Measurements from ENCODE around the gene NOS1AP. TPM values are rescaled to one million over a fixed set of nuclear protein-coding genes. Genes with fewer than 3 reads are reported as not detected.
"Not testable (repeated sequence)": the region's sequence is repeated elsewhere in the genome, so short reads cannot be mapped to it uniquely, and the experiment has no call there.

Gene NOS1AP
- total and polyA plus RNA-seq, 3 experiments from 2014 or later: 0.07 TPM; not detected in 2

GRCh38 chr1:162343470-162343869 is 274.0 kb downstream of the NOS1AP start:
- H3K4me1 Mint-ChIP-seq: no peaks in the 10 kb centered on the region
- DNase-seq: no peak
- no peak overlapping the region for H3K27ac Mint-ChIP-seq
- H3K9me3 Mint-ChIP-seq: no peaks in the 10 kb centered on the region
- Histone ChIP-seq H3K4me3 (ENCODE audit: low read length) (no peak overlapping the region), H3K27ac (ENCODE audit: low read depth, low read length) (no peak overlapping the region), H3K36me3 (ENCODE audit: insufficient read depth, low read length) (no peaks in the 10 kb centered on the region), H3K9me3 (ENCODE audit: low read length) (no peaks in the 10 kb centered on the region), H3K4me1 (ENCODE audit: insufficient read depth, low read length) (no peaks in the 10 kb centered on the region), H3K27me3 (ENCODE audit: insufficient read depth, low read length, poor library complexity, severe bottlenecking) (no peaks in the 10 kb centered on the region)
- no peaks in the 10 kb centered on the region for H3K36me3 Mint-ChIP-seq
- peaks cover 7 to 14% of the 10 kb centered on the region in 2 donors for H3K27me3 Mint-ChIP-seq
- ChIA-PET POLR2A (no interaction called here), CTCF (no interaction called here)
- H3K4me3 Mint-ChIP-seq: no peak overlapping the region

DNA sequence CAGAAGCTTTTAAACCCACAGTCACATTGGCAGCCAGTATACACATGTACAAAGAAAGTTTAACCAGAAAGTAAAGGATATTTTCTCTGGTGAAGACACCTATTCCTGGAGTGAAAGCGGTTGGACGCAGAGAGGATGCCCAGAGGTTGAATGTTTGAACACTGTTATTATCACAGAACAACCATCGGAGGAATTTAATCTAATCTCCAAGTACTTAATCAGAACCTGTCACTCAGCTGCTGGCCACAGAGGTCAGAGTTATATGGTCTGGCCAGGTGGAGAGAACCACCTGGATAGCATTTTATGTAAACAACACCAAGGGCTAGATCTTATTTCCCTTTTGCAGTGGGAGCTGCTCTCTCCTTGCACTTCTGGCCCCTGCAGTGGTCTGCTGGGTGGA is 277.8 kb downstream of the NOS1AP start:
- H3K27me3 ChIP-seq (ENCODE audit: insufficient read depth, low read length, poor library complexity, severe bottlenecking): no peaks in the 10 kb centered on the region
- Mint-ChIP-seq H3K27me3 (peaks cover 5 to 9% of the 10 kb centered on the region in 2 donors), H3K27ac (no peak overlapping the region), H3K4me1 (no peaks in the 10 kb centered on the region), H3K4me3 (no peak overlapping the region), H3K9me3 (no peaks in the 10 kb centered on the region), H3K36me3 (no peaks in the 10 kb centered on the region)
- DNase-seq: no peak
- no peaks in the 10 kb centered on the region for H3K9me3 ChIP-seq (ENCODE audit: low read length)
- no peak overlapping the region for H3K4me3 ChIP-seq (ENCODE audit: low read length)
- CTCF ChIA-PET: interaction anchor here (1.2 kb wide), 1 partner anchor 21 kb away, joined by 3 read pairs; no protein-coding TSS in a partner anchor
- no peaks in the 10 kb centered on the region for H3K4me1 ChIP-seq (ENCODE audit: insufficient read depth, low read length)
- POLR2A ChIA-PET: no interaction called here
- no peak overlapping the region for H3K27ac ChIP-seq (ENCODE audit: low read depth, low read length)
- H3K36me3 ChIP-seq (ENCODE audit: insufficient read depth, low read length): no peaks in the 10 kb centered on the region

DNA sequence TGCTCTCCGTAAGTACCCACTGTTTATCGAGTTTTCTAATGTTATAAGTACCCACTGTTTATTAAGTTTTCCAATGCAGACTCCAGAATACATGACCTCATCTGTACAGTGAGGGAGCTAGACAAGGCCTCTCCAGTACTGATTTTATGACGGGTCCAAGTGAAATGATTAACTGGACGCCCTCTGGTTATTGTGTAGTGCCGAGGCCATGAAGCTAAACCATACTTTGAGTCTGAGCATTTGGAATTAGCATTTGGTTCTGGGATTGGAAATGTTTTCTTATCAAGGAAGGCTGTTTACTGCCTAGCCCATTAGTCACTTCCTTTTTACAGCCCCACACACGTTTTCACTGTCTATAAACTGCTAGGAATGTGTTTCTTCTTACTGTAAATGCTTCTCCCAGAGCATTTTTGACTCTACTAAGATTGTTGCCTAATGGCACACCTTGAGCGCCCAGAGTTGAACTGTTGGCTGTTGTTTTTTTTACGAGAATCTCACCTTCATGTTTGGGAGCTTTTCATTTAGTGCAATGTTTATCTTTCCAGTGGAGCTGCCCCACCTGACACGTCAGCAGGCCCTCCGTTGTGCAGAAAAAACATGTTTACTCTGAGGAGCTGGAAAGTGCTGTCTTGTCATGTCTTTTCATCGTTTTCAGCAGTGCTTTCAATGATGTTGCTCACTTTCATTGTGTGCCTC is 280.3 kb downstream of the NOS1AP start:
- H3K36me3 Mint-ChIP-seq: no peaks in the 10 kb centered on the region
- Histone ChIP-seq H3K9me3 (ENCODE audit: low read length) (no peaks in the 10 kb centered on the region), H3K4me3 (ENCODE audit: low read length) (no peak overlapping the region), H3K4me1 (ENCODE audit: insufficient read depth, low read length) (no peaks in the 10 kb centered on the region), H3K36me3 (ENCODE audit: insufficient read depth, low read length) (no peaks in the 10 kb centered on the region), H3K27me3 (ENCODE audit: insufficient read depth, low read length, poor library complexity, severe bottlenecking) (no peaks in the 10 kb centered on the region), H3K27ac (ENCODE audit: low read depth, low read length) (peak overlapping the region; percentile 51)
- CTCF ChIA-PET: no interaction called here
- DNase-seq: no peak
- H3K4me3 Mint-ChIP-seq: no peak overlapping the region
- peaks cover 12 to 24% of the 10 kb centered on the region in 2 donors for H3K27me3 Mint-ChIP-seq
- POLR2A ChIA-PET: no interaction called here
- no peak overlapping the region for H3K27ac Mint-ChIP-seq
- H3K9me3 Mint-ChIP-seq: no peaks in the 10 kb centered on the region
- no peaks in the 10 kb centered on the region for H3K4me1 Mint-ChIP-seq

DNA sequence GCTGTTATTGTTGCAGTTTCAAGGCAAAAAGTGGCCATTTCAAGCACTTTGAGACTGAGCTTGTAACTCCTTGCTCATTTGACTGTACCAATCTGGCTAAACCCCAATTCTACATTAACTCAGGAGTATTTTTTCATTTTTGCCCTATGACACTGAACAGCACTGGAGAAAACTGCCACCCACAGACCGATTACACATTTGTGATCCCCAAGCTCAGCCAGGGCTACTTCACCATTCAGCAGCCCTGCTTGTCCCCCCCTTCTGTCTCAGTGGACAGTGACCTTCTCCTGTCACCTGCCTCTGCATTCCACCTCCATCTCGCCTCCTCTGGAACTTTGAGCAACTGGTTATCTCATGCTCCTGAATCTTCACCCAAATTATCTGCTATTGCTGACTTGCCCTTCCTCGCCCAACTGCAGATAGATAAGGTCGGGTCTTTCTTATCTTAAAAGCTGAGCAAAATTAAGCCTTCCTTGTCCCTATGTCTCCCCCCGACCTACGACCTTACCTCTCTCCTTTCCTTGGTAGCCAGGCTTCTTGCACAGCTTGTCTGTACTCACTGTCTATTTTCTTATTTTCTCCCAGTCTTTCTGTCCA is 281.9 kb downstream of the NOS1AP start:
- POLR2A ChIA-PET: no interaction called here
- no peaks in the 10 kb centered on the region for H3K36me3 ChIP-seq (ENCODE audit: insufficient read depth, low read length)
- H3K9me3 ChIP-seq (ENCODE audit: low read length): no peaks in the 10 kb centered on the region
- peaks cover 16 to 32% of the 10 kb centered on the region in 2 donors for H3K27me3 Mint-ChIP-seq
- H3K27me3 ChIP-seq (ENCODE audit: insufficient read depth, low read length, poor library complexity, severe bottlenecking): no peaks in the 10 kb centered on the region
- no peak overlapping the region for H3K4me3 ChIP-seq (ENCODE audit: low read length)
- CTCF ChIA-PET: no interaction called here
- H3K36me3 Mint-ChIP-seq: no peaks in the 10 kb centered on the region
- H3K27ac ChIP-seq (ENCODE audit: low read depth, low read length): no peak overlapping the region
- H3K4me1 Mint-ChIP-seq: no peaks in the 10 kb centered on the region
- H3K9me3 Mint-ChIP-seq: no peaks in the 10 kb centered on the region
- DNase-seq: no peak
- H3K27ac Mint-ChIP-seq: no peak overlapping the region
- no peaks in the 10 kb centered on the region for H3K4me1 ChIP-seq (ENCODE audit: insufficient read depth, low read length)
- no peak overlapping the region for H3K4me3 Mint-ChIP-seq

DNA sequence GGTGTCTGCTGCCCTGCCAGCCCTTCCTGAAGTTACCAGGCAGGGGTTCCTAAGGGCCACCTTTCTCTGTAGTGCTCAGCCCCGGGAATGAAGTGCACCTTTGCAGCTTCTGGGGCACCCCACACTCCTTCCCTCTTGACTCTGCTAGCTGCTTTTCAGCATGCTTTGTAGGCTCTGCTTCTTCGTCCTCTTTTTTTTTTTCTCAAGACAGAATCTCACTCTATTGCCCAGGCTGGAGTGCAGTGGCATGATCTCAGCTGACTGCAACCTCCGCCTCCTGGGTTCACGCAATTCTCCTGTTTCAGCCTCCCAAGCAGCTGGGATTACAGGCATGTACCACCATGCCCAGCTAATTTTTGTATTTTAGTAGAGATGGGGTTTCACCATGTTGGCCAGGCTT is 282.4 kb downstream of the NOS1AP start:
- H3K4me1 ChIP-seq (ENCODE audit: insufficient read depth, low read length); H3K36me3 Mint-ChIP-seq; CTCF ChIA-PET; POLR2A ChIA-PET; H3K4me3 ChIP-seq (ENCODE audit: low read length); H3K4me3 Mint-ChIP-seq; H3K27me3 ChIP-seq (ENCODE audit: insufficient read depth, low read length, poor library complexity, severe bottlenecking); H3K36me3 ChIP-seq (ENCODE audit: insufficient read depth, low read length); DNase-seq; H3K9me3 Mint-ChIP-seq; H3K27ac ChIP-seq (ENCODE audit: low read depth, low read length); H3K9me3 ChIP-seq (ENCODE audit: low read length); H3K27ac Mint-ChIP-seq; H3K4me1 Mint-ChIP-seq: not testable (repeated sequence)
- peaks cover 16 to 34% of the 10 kb centered on the region in 2 donors for H3K27me3 Mint-ChIP-seq

DNA sequence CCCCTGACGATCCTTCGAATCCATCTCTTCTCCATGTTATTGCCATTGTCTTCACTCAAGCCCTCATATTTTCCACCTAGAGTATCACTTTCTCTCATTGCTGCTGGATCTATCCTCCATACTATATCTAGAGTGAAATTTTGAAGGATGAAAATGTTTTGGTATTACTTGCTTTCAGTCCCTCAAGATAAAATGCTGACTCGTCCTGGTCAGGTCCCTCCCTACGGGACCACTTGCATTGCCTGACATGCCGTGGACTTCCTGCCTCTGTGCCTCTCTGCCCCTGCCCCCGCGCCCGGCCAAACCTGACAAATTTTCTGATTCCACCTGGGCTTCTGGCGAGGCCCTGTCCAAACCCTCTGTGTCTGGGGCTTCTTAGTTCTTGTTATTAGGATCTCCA is 283.6 kb downstream of the NOS1AP start:
- Histone ChIP-seq H3K36me3 (ENCODE audit: insufficient read depth, low read length) (no peaks in the 10 kb centered on the region), H3K9me3 (ENCODE audit: low read length) (no peaks in the 10 kb centered on the region), H3K4me1 (ENCODE audit: insufficient read depth, low read length) (no peaks in the 10 kb centered on the region), H3K27ac (ENCODE audit: low read depth, low read length) (no peak overlapping the region), H3K27me3 (ENCODE audit: insufficient read depth, low read length, poor library complexity, severe bottlenecking) (no peaks in the 10 kb centered on the region), H3K4me3 (ENCODE audit: low read length) (no peak overlapping the region)
- Mint-ChIP-seq H3K27ac (no peak overlapping the region), H3K27me3 (peaks cover 16 to 45% of the 10 kb centered on the region in 2 donors), H3K4me3 (no peak overlapping the region), H3K4me1 (no peaks in the 10 kb centered on the region), H3K36me3 (no peaks in the 10 kb centered on the region), H3K9me3 (no peaks in the 10 kb centered on the region)
- CTCF ChIA-PET: no interaction called here
- POLR2A ChIA-PET: no interaction called here
- DNase-seq: no peak

DNA sequence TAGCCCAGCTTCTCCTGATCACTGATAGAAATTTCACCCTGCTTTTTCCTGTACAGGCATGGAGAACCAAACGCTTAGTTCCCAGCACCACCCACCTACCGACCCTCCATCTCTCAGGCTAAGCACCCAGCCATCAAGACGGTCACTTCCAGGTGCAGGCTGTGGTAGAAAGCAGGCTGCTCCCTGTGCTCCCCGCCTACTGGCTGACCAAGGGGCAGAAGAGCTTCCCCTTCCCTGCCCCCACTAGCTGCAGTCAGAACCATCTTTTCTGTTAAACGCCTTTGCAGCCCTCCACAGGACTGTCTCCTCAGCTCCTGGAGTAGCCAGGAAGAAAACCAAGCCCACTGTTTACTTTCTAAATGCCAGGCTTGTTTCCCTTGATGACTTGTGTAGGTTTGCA is 284.2 kb downstream of the NOS1AP start:
- Mint-ChIP-seq H3K4me1 (no peaks in the 10 kb centered on the region), H3K4me3 (no peak overlapping the region), H3K36me3 (no peaks in the 10 kb centered on the region), H3K9me3 (no peaks in the 10 kb centered on the region), H3K27ac (no peak overlapping the region), H3K27me3 (peaks cover 16 to 45% of the 10 kb centered on the region in 2 donors)
- no peaks in the 10 kb centered on the region for H3K9me3 ChIP-seq (ENCODE audit: low read length)
- POLR2A ChIA-PET: no interaction called here
- H3K27ac ChIP-seq (ENCODE audit: low read depth, low read length): no peak overlapping the region
- no peak for DNase-seq
- H3K4me3 ChIP-seq (ENCODE audit: low read length): no peak overlapping the region
- H3K27me3 ChIP-seq (ENCODE audit: insufficient read depth, low read length, poor library complexity, severe bottlenecking): no peaks in the 10 kb centered on the region
- CTCF ChIA-PET: no interaction called here
- no peaks in the 10 kb centered on the region for H3K4me1 ChIP-seq (ENCODE audit: insufficient read depth, low read length)
- H3K36me3 ChIP-seq (ENCODE audit: insufficient read depth, low read length): no peaks in the 10 kb centered on the region

- ChIA-PET POLR2A (no interaction called here), CTCF (no interaction called here)
- no peaks in the 10 kb centered on the region for H3K4me1 ChIP-seq (ENCODE audit: insufficient read depth, low read length)
Observed at GRCh38 chr1:162357681-162358266, 288.3 kb downstream of the NOS1AP start.

More at GRCh38 chr1:162357681-162358266, 288.3 kb downstream of the NOS1AP start:
- no peak overlapping the region for H3K4me3 Mint-ChIP-seq
- DNase-seq: no peak
- H3K36me3 Mint-ChIP-seq: no peaks in the 10 kb centered on the region
- peaks cover 12 to 38% of the 10 kb centered on the region in 2 donors for H3K27me3 Mint-ChIP-seq
- H3K4me1 Mint-ChIP-seq: no peaks in the 10 kb centered on the region
- Histone ChIP-seq H3K36me3 (ENCODE audit: insufficient read depth, low read length) (no peaks in the 10 kb centered on the region), H3K4me3 (ENCODE audit: low read length) (no peak overlapping the region), H3K27ac (ENCODE audit: low read depth, low read length) (no peak overlapping the region), H3K9me3 (ENCODE audit: low read length) (no peaks in the 10 kb centered on the region), H3K27me3 (ENCODE audit: insufficient read depth, low read length, poor library complexity, severe bottlenecking) (no peaks in the 10 kb centered on the region)
- H3K9me3 Mint-ChIP-seq: no peaks in the 10 kb centered on the region
- H3K27ac Mint-ChIP-seq: no peak overlapping the region

Measured in CD8-positive, alpha-beta memory T cell (primary cell).